ENCODE data around the gene JCHAIN. TPM values are rescaled to one million over a fixed set of nuclear protein-coding genes. Genes with fewer than 3 reads are reported as not detected.
A peak's percentile ranks its signal among the peaks of the same experiment; 100 is the strongest.

Gene JCHAIN
- total and polyA plus RNA-seq, 2 of the 8 experiments (the other 6 are each of a cell fraction or from before 2014, with no cell fraction given), result not detected

- Histone ChIP-seq H3K4me1 (replicated peaks in 1 of 4; ENCODE audit: control insufficient read depth in 3 of 4, insufficient read depth in 4 of 4, low read length in 3 of 4) (peaks cover 0 to 9% (median 5%) of the 10 kb centered on the region in 4 experiments; a peak in 4 of 7 replicates), H3K14ac (ENCODE audit: insufficient read length) (no peak overlapping the region), H4K20me1 (replicated peaks in 1 of 2; ENCODE audit: control insufficient read depth in 1 of 2, insufficient read depth in 2 of 2, low read length in 2 of 2) (peaks cover 0 to 2% of the 10 kb centered on the region in 2 experiments), H4K8ac (ENCODE audit: extremely low read depth, insufficient read depth, low read length) (no peak overlapping the region), H2BK12ac (ENCODE audit: low read depth, low read length) (no peak overlapping the region), H2BK5ac (ENCODE audit: low read depth, low read length) (no peak overlapping the region), H3K79me1 (ENCODE audit: low read depth, low read length) (no peaks in the 10 kb centered on the region; the same call in 1 of the 2 replicates), H3K79me2 (ENCODE audit: control insufficient read depth in 1 of 2, insufficient read depth in 2 of 2, low read length in 2 of 2) (peaks cover 0 to 61% of the 10 kb centered on the region in 2 experiments; a peak in 2 of 4 replicates), H3K18ac (ENCODE audit: extremely low read depth, low read length) (no peak overlapping the region), H2AFZ (ENCODE audit: low read length) (no peak overlapping the region), H2BK120ac (replicated peaks; ENCODE audit: low read depth, low read length) (no peak overlapping the region), H3K27ac (ENCODE audit: low read depth, low read length) (no peak overlapping the region), H3K56ac (replicated peaks; ENCODE audit: insufficient read length, low read depth, low read length) (no peak overlapping the region), H2BK20ac (ENCODE audit: low read length) (no peak overlapping the region), H4K91ac (replicated peaks; ENCODE audit: insufficient read length, low read length) (no peak overlapping the region), H3K4me3 (ENCODE audit: extremely low read depth in 1 of 4, insufficient read depth in 2 of 4, low read depth in 3 of 4, low read length in 4 of 4) (no peak overlapping the region), H3K9me3 (ENCODE audit: insufficient read depth in 2 of 2, low read depth in 1 of 2, low read length in 1 of 2) (no peaks in the 10 kb centered on the region), H3K4ac (replicated peaks; ENCODE audit: insufficient read length, low read depth, low read length) (no peak overlapping the region), H4K5ac (ENCODE audit: insufficient read length, low read depth, low read length) (no peak overlapping the region), H3K27me3 (replicated peaks in 1 of 4; ENCODE audit: control insufficient read depth in 3 of 4, extremely low read depth in 1 of 4, insufficient read depth in 3 of 4, low read length in 3 of 4) (no peaks in the 10 kb centered on the region), H2AK5ac (ENCODE audit: low read depth, low read length) (no peak overlapping the region), H3K9ac (replicated peaks in 1 of 4; ENCODE audit: extremely low read depth in 1 of 4, low read depth in 3 of 4, low read length in 3 of 4) (no peak overlapping the region), H3K4me2 (ENCODE audit: insufficient read depth in 1 of 2, low read depth in 2 of 2, low read length in 2 of 2) (no peak overlapping the region), H3K23me2 (ENCODE audit: low read depth, low read length) (no peaks in the 10 kb centered on the region), H3K36me3 (ENCODE audit: control insufficient read depth in 2 of 4, insufficient read depth in 4 of 4, low read length in 3 of 4) (no peaks in the 10 kb centered on the region), H3K23ac (ENCODE audit: insufficient read length) (peak overlapping the region; percentile 57), H2BK15ac (ENCODE audit: low read length) (no peak overlapping the region)
- ChIA-PET POLR2A (ENCODE audit: partially characterized antibody) (interaction anchor here (1.0 kb wide), 1 partner anchor 18 kb away, joined by 4 read pairs; no protein-coding TSS in a partner anchor), CTCF (ENCODE audit: partially characterized antibody) (no interaction called here)
- WGBS, 2 experiments (ENCODE audit: extremely low coverage in 1 of 2, insufficient coverage in 1 of 2, insufficient read length in 1 of 2, insufficient replicate concordance in 2 of 2, low coverage in 1 of 2, low lambda C conversion rate in 2 of 2, missing lambda C conversion rate in 1 of 2), result 89% methylated on average over 3 of the region's 3 CpGs; no CpG with 5 or more reads in 1 of the 2 experiments
- no peak for DNase-seq (ENCODE audit: low read depth in 1 of 2, low spot score in 2 of 2)
- FAIRE-seq, result no peak
- no peak for TF ChIP-seq RBBP5 (IDR thresholded peaks at IDR 0.05; ENCODE audit: borderline replicate concordance, low read depth, low read length)
- no peak for TF ChIP-seq CEBPB (IDR thresholded peaks at IDR 0.05; ENCODE audit: low read depth, low read length)
- TF ChIP-seq ATF3 (IDR thresholded peaks at IDR 0.05; ENCODE audit: insufficient read depth, low read depth, low read length), result no peak
- no peak for TF ChIP-seq YY1 (IDR thresholded peaks at IDR 0.05; ENCODE audit: low read depth, low read length)
- TF ChIP-seq USF2 (IDR thresholded peaks at IDR 0.05; ENCODE audit: low read length), result no peak
- no peak for TF ChIP-seq HDAC6 (IDR thresholded peaks at IDR 0.05; ENCODE audit: low read depth, low read length)
- TF ChIP-seq SUZ12 (IDR thresholded peaks at IDR 0.05; ENCODE audit: low read length), result no peak
- TF ChIP-seq HDAC2 (IDR thresholded peaks at IDR 0.05; ENCODE audit: borderline replicate concordance in 1 of 2, low read depth in 2 of 2, low read length in 2 of 2), result no peak
- TF ChIP-seq EGR1 (IDR thresholded peaks at IDR 0.05; ENCODE audit: borderline replicate concordance, low read depth, low read length), result no peak
- no peak for TF ChIP-seq RAD21 (IDR thresholded peaks at IDR 0.05 in 1 of 2, conservative IDR thresholded peaks at IDR 0.05 in 1 of 2; ENCODE audit: low read depth in 2 of 2, low read length in 2 of 2)
- no peak for TF ChIP-seq CHD1 (IDR thresholded peaks at IDR 0.05; ENCODE audit: low read depth, low read length)
- no peak for TF ChIP-seq TAF7 (optimal IDR thresholded peaks at IDR 0.05; ENCODE audit: borderline replicate concordance, low read depth, low read length)
These were observed 45.3 kb upstream of the JCHAIN start for GRCh38 chr4:70711599-70711998.

Measured in H1 (cell line).